ENCODE data around the gene HPS5.
"Not testable (repeated sequence)": the region's sequence is repeated elsewhere in the genome, so short reads cannot be mapped to it uniquely, and the experiment has no call there.

HPS5 gene

GRCh38 chr11:18294862-18295261 is 27.1 kb downstream of the HPS5 start:
- in situ Hi-C loops (cut with HindIII; ENCODE audit: low pct_ligation_motif_present, low pct_unique_long_range_greater_than_20kb, low sequenced_read_pairs), result no loop called here

GRCh38 chr11:18288911-18289310 is 33.0 kb downstream of the HPS5 start:
- in situ Hi-C loops (cut with HindIII; ENCODE audit: low pct_ligation_motif_present, low pct_unique_long_range_greater_than_20kb, low sequenced_read_pairs), result no loop called here
- no peak for DNase-seq

More at GRCh38 chr11:18294862-18295261, 27.1 kb downstream of the HPS5 start:
- DNase-seq, result no peak

- DNase-seq, result no peak
- in situ Hi-C loops (cut with HindIII; ENCODE audit: low pct_ligation_motif_present, low pct_unique_long_range_greater_than_20kb, low sequenced_read_pairs), result no loop called here
These were observed 36.1 kb downstream of the HPS5 start for GRCh38 chr11:18285841-18286240.

GRCh38 chr11:18282626-18283025 is 39.3 kb downstream of the HPS5 start:
- DNase-seq, result no peak
- in situ Hi-C loops (cut with HindIII; ENCODE audit: low pct_ligation_motif_present, low pct_unique_long_range_greater_than_20kb, low sequenced_read_pairs), result no loop called here

- DNase-seq, result no peak
- in situ Hi-C loops (cut with HindIII; ENCODE audit: low pct_ligation_motif_present, low pct_unique_long_range_greater_than_20kb, low sequenced_read_pairs), result no loop called here
These were observed 41.4 kb downstream of the HPS5 start for GRCh38 chr11:18280438-18281045.

GRCh38 chr11:18277565-18278271 is 44.2 kb downstream of the HPS5 start:
- in situ Hi-C loops (cut with HindIII; ENCODE audit: low pct_ligation_motif_present, low pct_unique_long_range_greater_than_20kb, low sequenced_read_pairs), result no loop called here
- no peak for DNase-seq

GRCh38 chr11:18271206-18271605 is 50.7 kb downstream of the HPS5 start:
- DNase-seq, result no peak
- in situ Hi-C loops (cut with HindIII; ENCODE audit: low pct_ligation_motif_present, low pct_unique_long_range_greater_than_20kb, low sequenced_read_pairs), result no loop called here

GRCh38 chr11:18270102-18270501 is 51.8 kb downstream of the HPS5 start:
- in situ Hi-C loops (cut with HindIII; ENCODE audit: low pct_ligation_motif_present, low pct_unique_long_range_greater_than_20kb, low sequenced_read_pairs), result no loop called here
- DNase-seq, result no peak

GRCh38 chr11:18269252-18269651 is 52.7 kb downstream of the HPS5 start:
- DNase-seq; in situ Hi-C loops (cut with HindIII; ENCODE audit: low pct_ligation_motif_present, low pct_unique_long_range_greater_than_20kb, low sequenced_read_pairs): not testable (repeated sequence)

GRCh38 chr11:18267335-18268133 is 54.4 kb downstream of the HPS5 start:
- in situ Hi-C loops (cut with HindIII; ENCODE audit: low pct_ligation_motif_present, low pct_unique_long_range_greater_than_20kb, low sequenced_read_pairs), result not testable (repeated sequence)

GRCh38 chr11:18265949-18266348 is 56.0 kb downstream of the HPS5 start, which contains the start of gene SAA1:
TSS of gene SAA1 (plus strand) at chr11:18266264. CDS start at chr11:18266888, 624 bp downstream.
- DNase-seq, result no peak
- in situ Hi-C loops (cut with HindIII; ENCODE audit: low pct_ligation_motif_present, low pct_unique_long_range_greater_than_20kb, low sequenced_read_pairs), result no loop called here

More at GRCh38 chr11:18267335-18268133, 54.4 kb downstream of the HPS5 start:
- DNase-seq, result not testable (repeated sequence)

- DNase-seq, result no peak
- in situ Hi-C loops (cut with HindIII; ENCODE audit: low pct_ligation_motif_present, low pct_unique_long_range_greater_than_20kb, low sequenced_read_pairs), result no loop called here
These were observed 57.0 kb downstream of the HPS5 start for GRCh38 chr11:18264677-18265555.

GRCh38 chr11:18264035-18264434 is 57.9 kb downstream of the HPS5 start:
- no peak for DNase-seq
- in situ Hi-C loops (cut with HindIII; ENCODE audit: low pct_ligation_motif_present, low pct_unique_long_range_greater_than_20kb, low sequenced_read_pairs), result no loop called here

- peak; percentile 3 for DNase-seq
These were observed 59.1 kb downstream of the HPS5 start for GRCh38 chr11:18262681-18263350.

GRCh38 chr11:18261721-18262120 is 60.2 kb downstream of the HPS5 start:
- in situ Hi-C loops (cut with HindIII; ENCODE audit: low pct_ligation_motif_present, low pct_unique_long_range_greater_than_20kb, low sequenced_read_pairs), result no loop called here
- DNase-seq, result no peak

More at GRCh38 chr11:18262681-18263350, 59.1 kb downstream of the HPS5 start:
- in situ Hi-C loops (cut with HindIII; ENCODE audit: low pct_ligation_motif_present, low pct_unique_long_range_greater_than_20kb, low sequenced_read_pairs), result not testable (repeated sequence)

- in situ Hi-C loops (cut with HindIII; ENCODE audit: low pct_ligation_motif_present, low pct_unique_long_range_greater_than_20kb, low sequenced_read_pairs), result no loop called here
- DNase-seq, result no peak
These were observed 62.7 kb downstream of the HPS5 start for GRCh38 chr11:18259259-18259658.

- DNase-seq, result no peak
- in situ Hi-C loops (cut with HindIII; ENCODE audit: low pct_ligation_motif_present, low pct_unique_long_range_greater_than_20kb, low sequenced_read_pairs), result no loop called here
These were observed 67.1 kb downstream of the HPS5 start for GRCh38 chr11:18254781-18255361.
